Stimulated activated effector memory CD8-positive, alpha-beta T cell treated with anti-CD3 and anti-CD28 coated beads, Interleukin-12 subunit alpha, Interleukin-12 subunit beta, amount 100 ng/mL, for 72 hours (primary cell): ENCODE data around the gene VAC14.
"Not testable (repeated sequence)": the region's sequence is repeated elsewhere in the genome, so short reads cannot be mapped to it uniquely, and the experiment has no call there.

Source experiments
- ATAC-seq: fragments of 150-1000 bp; cut with Tn5 transposase; 2 replicates; pipeline ENCODE4 v1.10.0; 2021
- DNase-seq, 2 donors: peaks; one replicate each; pipeline ENCODE4 v3.0.0; 2021 to 2022; ENCODE audit warnings: low spot score in 2 of 2
- H3K27ac Mint-ChIP-seq: one replicate; pipeline ENCODE4 v1.8.0; 2022; ENCODE audit warnings: mild to moderate bottlenecking, mixed read lengths
- H3K36me3 Mint-ChIP-seq: one replicate; pipeline ENCODE4 v1.8.0; 2022; ENCODE audit warnings: mild to moderate bottlenecking, mixed read lengths
- H3K4me1 Mint-ChIP-seq: one replicate; pipeline ENCODE4 v1.8.0; 2022; ENCODE audit warnings: mixed read lengths
- H3K4me3 Mint-ChIP-seq: one replicate; pipeline ENCODE4 v1.8.0; 2022; ENCODE audit warnings: mild to moderate bottlenecking, mixed read lengths
- H3K9me3 Mint-ChIP-seq: one replicate; pipeline ENCODE4 v1.8.0; 2022; ENCODE audit warnings: mixed read lengths

VAC14 gene

GRCh38 chr16:70745536-70746025 lies 55.4 kb downstream of the VAC14 start:
- H3K9me3 Mint-ChIP-seq = no peaks in the 10 kb centered on the region
- peaks cover 13% of the 10 kb centered on the region for H3K36me3 Mint-ChIP-seq
- H3K4me1 Mint-ChIP-seq = peaks cover 22% of the 10 kb centered on the region
- no peak overlapping the region for H3K4me3 Mint-ChIP-seq
- DNase-seq = no peak
- peak overlapping the region; percentile 91 for H3K27ac Mint-ChIP-seq
- no peak for ATAC-seq

DNA sequence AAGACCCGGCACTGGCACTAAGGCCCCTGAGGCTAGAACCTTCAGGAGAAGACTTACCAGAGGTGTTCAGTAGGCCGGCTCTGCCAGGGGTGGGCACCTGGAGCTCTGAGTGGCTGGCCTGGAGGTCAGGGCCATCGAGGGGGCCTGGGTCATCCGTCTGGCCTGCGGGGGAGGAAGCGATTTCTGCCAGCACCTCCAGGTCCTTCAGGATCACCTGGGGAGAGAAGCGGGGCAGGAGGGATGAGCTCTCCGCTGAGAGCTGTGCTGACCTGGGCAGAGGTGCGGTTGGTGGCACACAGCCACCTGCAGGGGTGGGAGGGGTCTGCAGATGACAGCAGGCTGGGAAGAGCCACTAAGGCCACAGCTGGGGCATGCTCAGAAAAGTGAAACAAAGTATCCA lies 56.6 kb downstream of the VAC14 start:
- Mint-ChIP-seq H3K4me1 (peaks cover 24% of the 10 kb centered on the region), H3K27ac (no peak overlapping the region), H3K36me3 (peaks cover 13% of the 10 kb centered on the region), H3K4me3 (no peak overlapping the region), H3K9me3 (no peaks in the 10 kb centered on the region)
- no peak for DNase-seq
- ATAC-seq = no peak

- Mint-ChIP-seq H3K36me3 (peaks cover 11% of the 10 kb centered on the region), H3K9me3 (no peaks in the 10 kb centered on the region), H3K27ac (no peak overlapping the region), H3K4me3 (no peak overlapping the region), H3K4me1 (peaks cover 29% of the 10 kb centered on the region)
- no peak for DNase-seq
- ATAC-seq = no peak
These were observed 57.2 kb downstream of the VAC14 start for GRCh38 chr16:70743791-70744190.

DNA sequence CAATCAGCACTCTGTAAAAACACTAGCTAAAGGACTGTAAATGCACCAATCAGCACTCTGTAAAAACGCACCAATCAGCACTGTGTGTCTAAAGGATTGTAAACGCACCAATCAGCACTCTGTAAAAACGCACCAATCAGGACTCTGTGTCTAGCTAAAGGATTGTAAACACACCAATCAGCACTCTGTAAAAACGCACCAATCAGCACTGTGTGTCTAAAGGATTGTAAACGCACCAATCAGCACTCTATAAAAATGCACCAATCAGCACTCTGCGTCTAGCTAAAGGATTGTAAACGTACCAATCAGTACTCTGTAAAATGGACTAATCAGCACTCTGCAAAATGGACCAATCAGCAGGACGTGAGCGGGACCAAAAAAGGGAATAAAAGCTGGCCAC lies 58.0 kb downstream of the VAC14 start:
- H3K27ac Mint-ChIP-seq, H3K36me3 Mint-ChIP-seq, ATAC-seq, H3K9me3 Mint-ChIP-seq, H3K4me3 Mint-ChIP-seq, DNase-seq: not testable (repeated sequence)
- peaks cover 38% of the 10 kb centered on the region for H3K4me1 Mint-ChIP-seq

- ATAC-seq (no peak), DNase-seq (no peak)
These were observed 59.2 kb downstream of the VAC14 start for GRCh38 chr16:70741783-70742125.

GRCh38 chr16:70740914-70741782 lies 59.8 kb downstream of the VAC14 start:
- no peaks in the 10 kb centered on the region for H3K9me3 Mint-ChIP-seq
- H3K36me3 Mint-ChIP-seq = peaks cover 12% of the 10 kb centered on the region
- DNase-seq = no peak
- peak overlapping the region; percentile 89 for H3K27ac Mint-ChIP-seq
- no peak for ATAC-seq
- H3K4me1 Mint-ChIP-seq = peaks cover 41% of the 10 kb centered on the region
- no peak overlapping the region for H3K4me3 Mint-ChIP-seq

More at GRCh38 chr16:70741783-70742125, 59.2 kb downstream of the VAC14 start:
- Mint-ChIP-seq H3K36me3 (peaks cover 12% of the 10 kb centered on the region), H3K4me1 (peaks cover 47% of the 10 kb centered on the region), H3K9me3 (no peaks in the 10 kb centered on the region), H3K27ac (no peak overlapping the region), H3K4me3 (no peak overlapping the region)

GRCh38 chr16:70740174-70740913 lies 60.6 kb downstream of the VAC14 start:
- Mint-ChIP-seq H3K4me3 (no peak overlapping the region), H3K4me1 (peaks cover 33% of the 10 kb centered on the region), H3K36me3 (peaks cover 12% of the 10 kb centered on the region), H3K9me3 (no peaks in the 10 kb centered on the region), H3K27ac (peak overlapping the region; percentile 89)
- ATAC-seq = no peak
- no peak for DNase-seq

DNA sequence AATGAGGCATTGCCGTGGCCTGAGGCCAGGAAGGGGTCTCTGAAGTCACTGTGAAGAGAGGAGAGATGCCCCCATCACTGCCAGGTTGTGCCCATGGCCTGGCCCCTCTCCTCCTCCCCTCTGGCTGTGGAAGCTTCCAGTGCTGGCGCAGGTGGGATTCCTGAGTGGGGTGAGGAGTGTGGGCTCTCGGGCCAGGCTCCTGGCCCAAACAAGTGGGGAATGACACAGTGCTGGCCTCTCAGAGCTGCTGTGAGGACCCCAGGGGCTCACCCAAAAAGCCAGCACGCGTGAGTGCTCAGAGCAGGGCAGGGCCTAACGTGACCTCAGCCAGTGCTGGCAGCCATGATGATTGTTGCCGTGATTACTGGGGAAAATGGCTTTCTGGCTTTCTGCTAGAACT lies 61.6 kb downstream of the VAC14 start:
- Mint-ChIP-seq H3K4me3 (no peak overlapping the region), H3K9me3 (no peaks in the 10 kb centered on the region), H3K36me3 (peaks cover 12% of the 10 kb centered on the region), H3K27ac (peak overlapping the region; percentile 97), H3K4me1 (peaks cover 38% of the 10 kb centered on the region)
- DNase-seq (no peak), ATAC-seq (no peak)

DNA sequence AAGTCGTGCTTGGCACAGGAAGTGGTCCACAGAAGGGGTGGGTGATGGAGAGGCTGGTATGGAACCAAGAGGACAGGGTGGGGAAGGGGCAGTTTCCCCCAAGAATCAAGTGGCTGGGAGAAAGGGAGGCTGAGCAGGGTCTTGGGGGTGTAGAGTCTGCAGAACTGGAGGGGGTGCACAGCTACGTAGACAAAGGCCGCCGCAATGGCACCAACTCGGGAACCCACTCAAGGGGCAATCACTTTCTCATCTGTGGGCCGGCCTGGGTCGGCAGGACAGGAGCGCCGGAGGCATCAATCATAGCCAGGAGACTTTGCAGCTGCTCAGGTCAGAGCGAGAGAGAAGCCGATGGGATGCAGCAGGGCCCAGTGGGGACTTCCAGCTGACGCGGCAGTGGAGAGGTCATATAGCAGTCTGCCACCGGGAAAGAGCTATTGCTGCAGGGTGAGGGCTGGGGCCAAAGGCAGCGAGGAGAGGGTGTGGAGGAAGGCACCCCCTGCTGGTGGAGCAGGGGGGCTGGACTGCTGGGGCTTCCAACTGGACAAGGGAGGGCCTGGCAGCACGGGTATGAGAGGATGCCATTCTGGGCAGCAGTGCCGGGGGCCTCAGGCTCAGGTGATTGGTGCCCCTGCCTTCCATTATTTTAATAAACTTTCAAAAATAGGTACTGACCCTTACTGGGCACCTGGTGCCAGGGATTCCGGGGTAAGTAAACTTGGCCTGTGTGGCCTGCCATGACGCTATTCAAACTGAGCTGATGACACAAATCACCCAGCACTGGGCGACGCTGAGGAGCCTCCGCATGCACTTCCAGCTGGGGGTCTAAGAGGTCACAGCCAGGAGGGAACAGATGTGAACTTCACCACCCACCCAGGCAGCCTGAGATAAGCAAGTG lies 62.6 kb downstream of the VAC14 start:
- Mint-ChIP-seq H3K4me3 (peak overlapping the region; percentile 80), H3K27ac (peak overlapping the region; percentile 97), H3K36me3 (peaks cover 7% of the 10 kb centered on the region), H3K4me1 (peaks cover 38% of the 10 kb centered on the region), H3K9me3 (no peaks in the 10 kb centered on the region)
- peak in 1 of 2 donors; percentile 63 for DNase-seq
- peak; percentile 9 for ATAC-seq

- H3K4me3 Mint-ChIP-seq = peak overlapping the region; percentile 80
These were observed 63.4 kb downstream of the VAC14 start for GRCh38 chr16:70737377-70738082.

GRCh38 chr16:70736465-70737376 lies 64.2 kb downstream of the VAC14 start:
- peaks cover 38% of the 10 kb centered on the region for H3K4me1 Mint-ChIP-seq
- H3K9me3 Mint-ChIP-seq = no peaks in the 10 kb centered on the region
- ATAC-seq (peak; percentile 40), DNase-seq (no peak)
- H3K36me3 Mint-ChIP-seq = peaks cover 12% of the 10 kb centered on the region
- H3K27ac Mint-ChIP-seq = peak overlapping the region; percentile 97
- H3K4me3 Mint-ChIP-seq = peak overlapping the region; percentile 80

More at GRCh38 chr16:70737377-70738082, 63.4 kb downstream of the VAC14 start:
- DNase-seq = peak; percentile 58 to 86
- peak overlapping the region; percentile 97 for H3K27ac Mint-ChIP-seq
- H3K9me3 Mint-ChIP-seq = no peaks in the 10 kb centered on the region
- peak; percentile 96 for ATAC-seq
- peaks cover 12% of the 10 kb centered on the region for H3K36me3 Mint-ChIP-seq
- H3K4me1 Mint-ChIP-seq = peaks cover 38% of the 10 kb centered on the region

- DNase-seq = no peak
- no peak overlapping the region for H3K4me3 Mint-ChIP-seq
- H3K36me3 Mint-ChIP-seq = peaks cover 17% of the 10 kb centered on the region
- ATAC-seq = no peak
- peaks cover 32% of the 10 kb centered on the region for H3K4me1 Mint-ChIP-seq
- H3K9me3 Mint-ChIP-seq = no peaks in the 10 kb centered on the region
- H3K27ac Mint-ChIP-seq = no peak overlapping the region
These were observed 65.6 kb downstream of the VAC14 start for GRCh38 chr16:70735141-70735979.

- no peaks in the 10 kb centered on the region for H3K9me3 Mint-ChIP-seq
- no peak overlapping the region for H3K4me3 Mint-ChIP-seq
- peak overlapping the region; percentile 49 for H3K27ac Mint-ChIP-seq
- H3K36me3 Mint-ChIP-seq = peaks cover 19% of the 10 kb centered on the region
- no peak for DNase-seq
- no peak for ATAC-seq
- H3K4me1 Mint-ChIP-seq = peaks cover 39% of the 10 kb centered on the region
These were observed 66.3 kb downstream of the VAC14 start for GRCh38 chr16:70734522-70735095.
